Heart right ventricle (tissue), 16 donors: ENCODE results near the gene SNX8. TPM values are rescaled to one million over a fixed set of nuclear protein-coding genes. Genes with fewer than 3 reads are reported as not detected.

Experiments
- ATAC-seq, 8 donors: fragments of 200-7000 bp; cut with Tn5 transposase; one replicate each; pipeline ENCODE4 v1.9.1; 2020; ENCODE audit warnings: mild to moderate bottlenecking in 8 of 8, moderate library complexity in 8 of 8, moderate number of reproducible peaks in 1 of 8
- DNase-seq, 2 donors: peaks; one replicate each; pipeline ENCODE4 v3.0.0-alpha.2; 2020
- H3K27ac ChIP-seq, 10 donors: fragments of 200-600 bp; sonication (generic) in 2 of 10; one replicate each; pipeline versions ENCODE4 v1.5.0 to v1.8.0; 2020 to 2022; ENCODE audit warnings: mild to moderate bottlenecking in 3 of 10
- H3K27me3 ChIP-seq, 7 donors: fragments of 200-600 bp; one replicate each; pipeline ENCODE4 v1.8.0; 2021 to 2022; ENCODE audit warnings: mild to moderate bottlenecking in 2 of 7
- H3K36me3 ChIP-seq, 9 donors: fragments of 200-600 bp; sonication (generic) in 1 of 9; one replicate each; pipeline versions ENCODE4 v1.5.0 to v1.8.0; 2020 to 2022; ENCODE audit warnings: mild to moderate bottlenecking in 2 of 9
- H3K4me1 ChIP-seq, 9 donors: fragments of 200-600 bp; sonication (generic) in 1 of 9; one replicate each; pipeline versions ENCODE4 v1.5.0 to v1.8.0; 2020 to 2022; ENCODE audit warnings: mild to moderate bottlenecking in 4 of 9
- H3K4me3 ChIP-seq, 10 donors: fragments of 200-600 bp; sonication (generic) in 2 of 10; one replicate each; pipeline versions ENCODE4 v1.5.0 to v1.8.0; 2020 to 2022; ENCODE audit warnings: mild to moderate bottlenecking in 7 of 10, moderate library complexity in 2 of 10
- H3K9me3 ChIP-seq, 11 donors: fragments of 200-600 bp in 10 of 11; sonication (generic) in 2 of 11; one replicate each; pipeline versions ENCODE4 v1.5.0 to v1.8.0; 2013 to 2022; ENCODE audit warnings: mild to moderate bottlenecking in 2 of 11, control low read depth in 1 of 11, moderate library complexity in 1 of 11
- CTCF ChIP-seq, 9 donors: fragments of 200-600 bp; sonication (generic) in 2 of 9; IDR thresholded peaks; one replicate each; pipeline versions ENCODE4 v1.5.0 to v1.8.0; 2021 to 2022; ENCODE audit warnings: antibody characterized with exemption in 9 of 9, mild to moderate bottlenecking in 5 of 9, moderate library complexity in 1 of 9
- WGBS, 2 donors: extraction: QIAGEN DNeasy Blood & Tissue Kit; methylation state at CpG; one replicate each; pipeline ENCODE4 v1.1.7; 2013; ENCODE audit warnings: inconsistent platforms in 1 of 2; 5-methylcytosine and 5-hydroxymethylcytosine counted together
- intact Hi-C, 10 donors: fragments of 100-400 bp; cut with DNase I; formaldehyde crosslinking; loops; one replicate each; pipeline versions ENCODE4 v1.11.1 to v1.14.2; 2022
- polyA plus RNA-seq, 2 donors: library from polyadenylated mRNA; stranded (reverse); fragments of 200-250 nt; gene quantifications; one replicate each; pipeline ENCODE4 v1.2.3, GENCODE V29; 2013
- total RNA-seq, 10 donors: library from RNA; stranded (reverse); fragmentation: NEBNext Ultra II Directional in 3 of 10; extraction: Animal tissue kit (Norgen Biotek cat#: 25700) in 3 of 10; gene quantifications; one replicate each; pipeline versions ENCODE4 v1.2.1 to v1.2.4, GENCODE V29; 2021 to 2023
- donor health status: Arrhythmogenic right ventricular cardiomyopathy.
- donor health status: ischemic (EF 13 %, LVEDD 7.1; RV severe dilation, severe dysfunction).
- donor health status: healthy with polysubstance abuse.
- donor health status: DM: no; HTN: yes; CAD: no.
- donor health status: DM: no; HTN: no; CAD: no.
- donor health status: ischemic (EF 25% LVEDD 6.9; RV normal size, moderate dysfunction).
- donor health status: ischemic (EF 25% LVEDD 5.7; RV mildly dilated, moderate dysfunction).
- donor health status: healthy.
- donor health status: DM: yes; HTN: yes; CAD: no.
- donor health status: Ischemic cardiomyopathy.
- donor health status: ischemic (EF 35%, LVEDD 5.7; RV mildly dilated, moderate dysfunction).
- donor health status: nonischemic (EF 11% LVEDD 7.7; RV severe dilation, severe dysfunction).
- donor health status: DM: yes; HTN: yes; CAD: no.
- donor health status: PGD.
- donor health status: ischemic (EF 29% LVEDD 5.4; RV normal size, mild dysfunction).
- donor health status: nonischemic (EF 23%, LVEDD 6.1; RV moderate dilation, normal function).

SNX8 gene
- total and polyA plus RNA-seq, 12 donors, result 14.7 to 31.8 (median 20.4) TPM

- Histone ChIP-seq H3K36me3 (no peaks in the 10 kb centered on the region), H3K27ac (peak overlapping the region in 4 of 10 donors; percentile 4 to 83 (median 32)), H3K9me3 (no peaks in the 10 kb centered on the region), H3K4me3 (no peak overlapping the region), H3K4me1 (peaks cover 0 to 4% (median 0%) of the 10 kb centered on the region in 9 donors), H3K27me3 (no peaks in the 10 kb centered on the region)
- 50 to 64% methylated on average over 4 of the region's 4 CpGs for WGBS, 2 donors
- ATAC-seq (peak in 4 of 8 donors; percentile 27 to 52 (median 40)), DNase-seq (no peak)
- intact Hi-C loops, result no loop called here
- no peak for TF ChIP-seq CTCF (IDR thresholded peaks at IDR 0.05)
These were observed 10.9 kb upstream of the SNX8 start for GRCh38 chr7:2325162-2325561.

- 46 to 52% methylated on average over 11 of the region's 11 CpGs for WGBS, 2 donors
- ATAC-seq (no peak), DNase-seq (no peak)
- H3K27ac ChIP-seq, result no peak overlapping the region
- no peaks in the 10 kb centered on the region for H3K27me3 ChIP-seq
- peaks cover 0 to 14% (median 0%) of the 10 kb centered on the region in 9 donors for H3K4me1 ChIP-seq
- H3K4me3 ChIP-seq, result no peak overlapping the region
- no peaks in the 10 kb centered on the region for H3K36me3 ChIP-seq
- no peak for TF ChIP-seq CTCF (IDR thresholded peaks at IDR 0.05)
- no peaks in the 10 kb centered on the region for H3K9me3 ChIP-seq
- intact Hi-C loops, result no loop called here
These were observed 6.8 kb upstream of the SNX8 start for GRCh38 chr7:2321020-2321419.

- Histone ChIP-seq H3K4me3 (no peak overlapping the region), H3K27ac (peak overlapping the region in 1 of 10 donors; percentile 40), H3K36me3 (no peaks in the 10 kb centered on the region), H3K27me3 (no peaks in the 10 kb centered on the region), H3K4me1 (peaks cover 0 to 23% (median 9%) of the 10 kb centered on the region in 9 donors), H3K9me3 (no peaks in the 10 kb centered on the region)
- 76 to 86% methylated on average over 12 of the region's 12 CpGs for WGBS, 2 donors
- no peak for DNase-seq
- intact Hi-C loops, result loop anchor here in 1 of 10 donors (10.0 kb wide), 1 partner anchor 73 kb away; the partner anchor contains the start of genes MRM2 and NUDT1
- no peak for TF ChIP-seq CTCF (IDR thresholded peaks at IDR 0.05)
- no peak for ATAC-seq
These were observed 3.5 kb upstream of the SNX8 start for GRCh38 chr7:2317556-2318293.

- H3K9me3 ChIP-seq, result no peaks in the 10 kb centered on the region
- ATAC-seq, result no peak
- DNase-seq, result no peak
- intact Hi-C loops, result loop anchor here in 1 of 10 donors (10.0 kb wide), 1 partner anchor 72 kb away; the partner anchor contains the start of genes MRM2 and NUDT1
- no peak overlapping the region for H3K27ac ChIP-seq
- peaks cover 0 to 29% (median 9%) of the 10 kb centered on the region in 9 donors for H3K4me1 ChIP-seq
- H3K27me3 ChIP-seq, result no peaks in the 10 kb centered on the region
- H3K4me3 ChIP-seq, result no peak overlapping the region
- H3K36me3 ChIP-seq, result no peaks in the 10 kb centered on the region
- WGBS, 2 donors, result 91 to 100% methylated on average over 1 of the region's 1 CpG
- TF ChIP-seq CTCF (IDR thresholded peaks at IDR 0.05), result no peak
These were observed 2.3 kb upstream of the SNX8 start for GRCh38 chr7:2316578-2316977.
